ENCODE measurements around the gene SAMD7. TPM values are rescaled to one million over a fixed set of nuclear protein-coding genes. Genes with fewer than 3 reads are reported as not detected.
A peak's percentile ranks its signal among the peaks of the same experiment; 100 is the strongest.

Gene SAMD7
- total RNA-seq, 3 donors from 2014 or later (not counting 1 experiment from before 2014, with no cell fraction given): not detected

- Histone ChIP-seq H3K4me3 (ENCODE audit: low read length) (no peak overlapping the region), H3K4me1 (ENCODE audit: control insufficient read depth, insufficient read depth, low read length) (peaks cover 14% of the 10 kb centered on the region), H3K36me3 (ENCODE audit: control insufficient read depth, insufficient read depth, low read length) (peaks cover 7% of the 10 kb centered on the region), H3K9me3 (ENCODE audit: control insufficient read depth, insufficient read depth, low read length) (no peaks in the 10 kb centered on the region), H3K27me3 (ENCODE audit: control insufficient read depth, insufficient read depth, low read length) (no peaks in the 10 kb centered on the region), H3K27ac (ENCODE audit: low read length) (no peak overlapping the region)
- no peaks in the 10 kb centered on the region for H3K27me3 Mint-ChIP-seq (ENCODE audit: low read depth in 2 of 2)
- WGBS (ENCODE audit: insufficient coverage): 75% methylated on average over 1 of the region's 1 CpG
- intact Hi-C loops (cut with micrococcal nuclease): no loop called here
- TF ChIP-seq CTCF (IDR thresholded peaks at IDR 0.05): no peak
- H3K9me3 Mint-ChIP-seq: no peaks in the 10 kb centered on the region
- DNase-seq: no peak
- H3K4me1 Mint-ChIP-seq: peaks cover 47 to 55% of the 10 kb centered on the region in 2 donors
- H3K36me3 Mint-ChIP-seq: peaks cover 6% of the 10 kb centered on the region
- no peak for ATAC-seq
- no peak overlapping the region for H3K4me3 Mint-ChIP-seq
- no peak overlapping the region for H3K27ac Mint-ChIP-seq
Measured at GRCh38 chr3:169970847-169971246, 59.5 kb downstream of the SAMD7 start.

GRCh38 chr3:169971522-169971921, 60.1 kb downstream of the SAMD7 start:
- H3K4me3 Mint-ChIP-seq: no peak overlapping the region
- H3K36me3 Mint-ChIP-seq: peaks cover 6% of the 10 kb centered on the region
- DNase-seq: no peak
- Histone ChIP-seq H3K27ac (ENCODE audit: low read length) (no peak overlapping the region), H3K4me1 (ENCODE audit: control insufficient read depth, insufficient read depth, low read length) (peaks cover 8% of the 10 kb centered on the region), H3K27me3 (ENCODE audit: control insufficient read depth, insufficient read depth, low read length) (no peaks in the 10 kb centered on the region), H3K9me3 (ENCODE audit: control insufficient read depth, insufficient read depth, low read length) (no peaks in the 10 kb centered on the region), H3K4me3 (ENCODE audit: low read length) (no peak overlapping the region), H3K36me3 (ENCODE audit: control insufficient read depth, insufficient read depth, low read length) (peaks cover 13% of the 10 kb centered on the region)
- no peak for ATAC-seq
- TF ChIP-seq CTCF (IDR thresholded peaks at IDR 0.05): no peak
- peak overlapping the region in 1 of 2 donors; percentile 1 for H3K27ac Mint-ChIP-seq
- peaks cover 41 to 48% of the 10 kb centered on the region in 2 donors for H3K4me1 Mint-ChIP-seq
- H3K9me3 Mint-ChIP-seq: no peaks in the 10 kb centered on the region
- intact Hi-C loops (cut with micrococcal nuclease): no loop called here
- WGBS (ENCODE audit: insufficient coverage): 80% methylated on average over 1 of the region's 2 CpGs
- H3K27me3 Mint-ChIP-seq (ENCODE audit: low read depth in 2 of 2): no peaks in the 10 kb centered on the region

GRCh38 chr3:169980055-169980454, 68.7 kb downstream of the SAMD7 start:
- no peak overlapping the region for H3K4me3 Mint-ChIP-seq
- H3K4me1 Mint-ChIP-seq: peaks cover 4 to 6% of the 10 kb centered on the region in 2 donors
- H3K9me3 ChIP-seq (ENCODE audit: control insufficient read depth, insufficient read depth, low read length): no peaks in the 10 kb centered on the region
- TF ChIP-seq CTCF (IDR thresholded peaks at IDR 0.05): no peak
- DNase-seq (no peak), ATAC-seq (no peak)
- H3K4me1 ChIP-seq (ENCODE audit: control insufficient read depth, insufficient read depth, low read length): no peaks in the 10 kb centered on the region
- peaks cover 36% of the 10 kb centered on the region for H3K36me3 Mint-ChIP-seq
- H3K4me3 ChIP-seq (ENCODE audit: low read length): no peak overlapping the region
- 100% methylated on average over 1 of the region's 2 CpGs for WGBS (ENCODE audit: insufficient coverage)
- H3K27ac Mint-ChIP-seq: peak overlapping the region in 1 of 2 donors; percentile 8
- intact Hi-C loops (cut with micrococcal nuclease): no loop called here
- H3K9me3 Mint-ChIP-seq: no peaks in the 10 kb centered on the region
- no peaks in the 10 kb centered on the region for H3K27me3 Mint-ChIP-seq (ENCODE audit: low read depth in 2 of 2)
- H3K27ac ChIP-seq (ENCODE audit: low read length): no peak overlapping the region
- H3K36me3 ChIP-seq (ENCODE audit: control insufficient read depth, insufficient read depth, low read length): peaks cover 79% of the 10 kb centered on the region
- H3K27me3 ChIP-seq (ENCODE audit: control insufficient read depth, insufficient read depth, low read length): no peaks in the 10 kb centered on the region

- WGBS (ENCODE audit: insufficient coverage): 63% methylated on average over 3 of the region's 3 CpGs
- no peak overlapping the region for H3K4me3 ChIP-seq (ENCODE audit: low read length)
- ATAC-seq (no peak), DNase-seq (no peak)
- H3K4me1 ChIP-seq (ENCODE audit: control insufficient read depth, insufficient read depth, low read length): no peaks in the 10 kb centered on the region
- H3K27ac ChIP-seq (ENCODE audit: low read length): no peak overlapping the region
- H3K27ac Mint-ChIP-seq: no peak overlapping the region
- H3K27me3 Mint-ChIP-seq (ENCODE audit: low read depth in 2 of 2): no peaks in the 10 kb centered on the region
- intact Hi-C loops (cut with micrococcal nuclease): no loop called here
- H3K4me3 Mint-ChIP-seq: no peak overlapping the region
- peaks cover 35% of the 10 kb centered on the region for H3K36me3 Mint-ChIP-seq
- no peaks in the 10 kb centered on the region for H3K27me3 ChIP-seq (ENCODE audit: control insufficient read depth, insufficient read depth, low read length)
- no peaks in the 10 kb centered on the region for H3K9me3 ChIP-seq (ENCODE audit: control insufficient read depth, insufficient read depth, low read length)
- TF ChIP-seq CTCF (IDR thresholded peaks at IDR 0.05): no peak
- peaks cover 85% of the 10 kb centered on the region for H3K36me3 ChIP-seq (ENCODE audit: control insufficient read depth, insufficient read depth, low read length)
- H3K9me3 Mint-ChIP-seq: no peaks in the 10 kb centered on the region
- peaks cover 3 to 6% of the 10 kb centered on the region in 2 donors for H3K4me1 Mint-ChIP-seq
Measured at GRCh38 chr3:169984292-169984691, 72.9 kb downstream of the SAMD7 start.
